Fibroblast of peridontal ligament (primary cell): Measurements from ENCODE around the gene ADGRB2.

Experiments
- DNase-seq: peaks from one replicate; pipeline ENCODE4 v3.0.0-alpha.2; 2010; ENCODE audit errors: extremely low read depth

ADGRB2 gene

GRCh38 chr1:31681415-31681814 is 82.7 kb downstream of the ADGRB2 start:
- no peak for DNase-seq

DNA sequence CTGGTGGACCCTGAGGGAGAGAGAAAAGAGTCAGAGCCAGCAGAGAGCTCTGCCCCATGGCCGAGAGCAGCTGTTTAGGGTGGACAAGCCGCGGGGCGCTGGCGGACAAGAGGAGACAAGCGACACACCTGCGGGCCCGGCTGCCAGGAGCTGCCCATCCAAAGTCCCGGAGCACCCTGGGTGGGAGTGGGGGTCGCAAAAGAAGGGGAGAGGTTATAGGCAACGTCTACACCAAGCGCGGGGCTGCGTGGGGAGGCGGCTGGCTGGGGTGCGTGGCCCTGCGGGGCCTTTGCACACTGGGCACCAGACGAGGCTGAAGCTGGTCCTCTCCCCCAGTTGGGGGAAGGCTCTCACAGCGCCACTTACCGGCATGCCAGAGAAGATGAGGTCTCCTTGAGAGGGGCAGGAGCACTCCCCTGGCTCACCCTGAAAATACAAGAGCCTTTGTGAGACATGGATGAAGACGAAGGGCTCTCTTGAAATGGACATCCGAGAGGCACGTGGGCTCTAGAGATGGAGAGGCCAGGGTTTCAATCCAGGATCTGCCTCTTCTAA is 84.4 kb downstream of the ADGRB2 start:
- no peak for DNase-seq

DNA sequence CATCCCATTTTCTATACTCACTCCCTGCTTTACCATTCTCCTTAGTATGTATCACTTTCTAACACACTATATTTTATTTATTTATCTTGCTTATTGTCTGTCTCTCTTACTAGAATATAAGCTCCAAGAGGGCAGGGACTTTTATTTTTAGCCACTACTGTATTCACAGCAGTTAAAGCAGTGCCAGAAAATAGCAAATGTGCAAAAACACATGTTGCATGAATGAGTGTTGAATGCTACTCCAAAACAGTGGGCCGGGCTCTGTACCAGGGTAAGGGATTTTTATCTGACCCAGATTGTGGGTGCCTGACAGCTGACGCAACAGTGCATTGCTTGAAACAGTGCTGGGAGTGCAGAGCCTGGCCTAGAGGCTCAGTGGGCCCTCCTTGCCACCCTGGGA is 85.0 kb downstream of the ADGRB2 start:
- DNase-seq = peak; percentile 25

DNA sequence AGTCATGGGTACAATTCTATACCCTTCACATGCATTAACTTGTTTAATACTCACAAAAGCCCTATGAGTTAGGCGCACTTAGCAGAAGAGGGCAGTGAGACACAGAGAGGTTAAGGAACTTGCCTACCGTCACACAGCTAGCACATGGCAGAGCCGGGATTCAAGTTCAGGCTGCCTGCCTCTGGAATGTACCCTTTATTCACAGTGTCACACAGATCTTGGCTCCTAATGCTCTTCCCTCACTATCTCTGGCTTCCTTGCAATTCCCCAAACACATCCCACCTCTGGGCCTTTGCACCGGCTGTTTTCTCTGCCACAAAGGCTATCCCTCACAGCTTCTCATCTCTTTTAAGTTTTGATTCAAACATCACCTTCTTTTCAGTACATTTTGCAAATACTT is 85.5 kb downstream of the ADGRB2 start:
- no peak for DNase-seq

- no peak for DNase-seq
Observed at GRCh38 chr1:31677949-31678348, 86.2 kb downstream of the ADGRB2 start.

- no peak for DNase-seq
Observed at GRCh38 chr1:31677401-31677800, 86.7 kb downstream of the ADGRB2 start.
